ENCODE measurements around the gene PCDHGC4.
A peak's percentile ranks its signal among the peaks of the same experiment; 100 is the strongest.

PCDHGC4 gene

GRCh38 chr5:141522301-141522700 is 37.5 kb downstream of the PCDHGC4 start:
- no peak overlapping the region for H3K4me3 ChIP-seq (ENCODE audit: low read depth, low read length)
- TF ChIP-seq, protein P1, sequence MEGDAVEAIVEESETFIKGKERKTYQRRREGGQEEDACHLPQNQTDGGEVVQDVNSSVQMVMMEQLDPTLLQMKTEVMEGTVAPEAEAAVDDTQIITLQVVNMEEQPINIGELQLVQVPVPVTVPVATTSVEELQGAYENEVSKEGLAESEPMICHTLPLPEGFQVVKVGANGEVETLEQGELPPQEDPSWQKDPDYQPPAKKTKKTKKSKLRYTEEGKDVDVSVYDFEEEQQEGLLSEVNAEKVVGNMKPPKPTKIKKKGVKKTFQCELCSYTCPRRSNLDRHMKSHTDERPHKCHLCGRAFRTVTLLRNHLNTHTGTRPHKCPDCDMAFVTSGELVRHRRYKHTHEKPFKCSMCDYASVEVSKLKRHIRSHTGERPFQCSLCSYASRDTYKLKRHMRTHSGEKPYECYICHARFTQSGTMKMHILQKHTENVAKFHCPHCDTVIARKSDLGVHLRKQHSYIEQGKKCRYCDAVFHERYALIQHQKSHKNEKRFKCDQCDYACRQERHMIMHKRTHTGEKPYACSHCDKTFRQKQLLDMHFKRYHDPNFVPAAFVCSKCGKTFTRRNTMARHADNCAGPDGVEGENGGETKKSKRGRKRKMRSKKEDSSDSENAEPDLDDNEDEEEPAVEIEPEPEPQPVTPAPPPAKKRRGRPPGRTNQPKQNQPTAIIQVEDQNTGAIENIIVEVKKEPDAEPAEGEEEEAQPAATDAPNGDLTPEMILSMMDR (IDR thresholded peaks at IDR 0.05; ENCODE audit: borderline replicate concordance, insufficient read depth, low read depth, low read length) = no peak

DNA sequence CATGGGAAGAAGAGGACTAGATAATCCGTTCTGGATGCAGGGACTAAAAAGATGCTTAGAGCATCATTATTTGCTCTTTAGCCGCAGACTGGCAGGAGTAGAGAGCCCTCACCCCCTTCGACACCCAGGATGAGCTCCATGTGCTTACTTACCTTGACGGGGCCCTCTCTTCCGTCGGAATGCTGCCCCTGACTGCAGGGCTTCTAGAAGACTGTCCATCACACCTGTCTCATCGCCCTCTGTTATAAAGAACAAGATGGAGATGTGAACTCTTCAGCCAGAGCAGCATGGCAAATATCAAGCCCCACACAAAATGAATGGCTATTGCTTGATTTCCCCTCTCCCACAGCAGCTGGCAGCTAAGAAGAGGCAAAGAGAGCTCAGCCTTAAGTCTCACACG is 39.2 kb downstream of the PCDHGC4 start:
- no peak overlapping the region for H3K4me3 ChIP-seq (ENCODE audit: low read depth, low read length)
- TF ChIP-seq, protein P1 (IDR thresholded peaks at IDR 0.05; ENCODE audit: borderline replicate concordance, insufficient read depth, low read depth, low read length) = no peak

DNA sequence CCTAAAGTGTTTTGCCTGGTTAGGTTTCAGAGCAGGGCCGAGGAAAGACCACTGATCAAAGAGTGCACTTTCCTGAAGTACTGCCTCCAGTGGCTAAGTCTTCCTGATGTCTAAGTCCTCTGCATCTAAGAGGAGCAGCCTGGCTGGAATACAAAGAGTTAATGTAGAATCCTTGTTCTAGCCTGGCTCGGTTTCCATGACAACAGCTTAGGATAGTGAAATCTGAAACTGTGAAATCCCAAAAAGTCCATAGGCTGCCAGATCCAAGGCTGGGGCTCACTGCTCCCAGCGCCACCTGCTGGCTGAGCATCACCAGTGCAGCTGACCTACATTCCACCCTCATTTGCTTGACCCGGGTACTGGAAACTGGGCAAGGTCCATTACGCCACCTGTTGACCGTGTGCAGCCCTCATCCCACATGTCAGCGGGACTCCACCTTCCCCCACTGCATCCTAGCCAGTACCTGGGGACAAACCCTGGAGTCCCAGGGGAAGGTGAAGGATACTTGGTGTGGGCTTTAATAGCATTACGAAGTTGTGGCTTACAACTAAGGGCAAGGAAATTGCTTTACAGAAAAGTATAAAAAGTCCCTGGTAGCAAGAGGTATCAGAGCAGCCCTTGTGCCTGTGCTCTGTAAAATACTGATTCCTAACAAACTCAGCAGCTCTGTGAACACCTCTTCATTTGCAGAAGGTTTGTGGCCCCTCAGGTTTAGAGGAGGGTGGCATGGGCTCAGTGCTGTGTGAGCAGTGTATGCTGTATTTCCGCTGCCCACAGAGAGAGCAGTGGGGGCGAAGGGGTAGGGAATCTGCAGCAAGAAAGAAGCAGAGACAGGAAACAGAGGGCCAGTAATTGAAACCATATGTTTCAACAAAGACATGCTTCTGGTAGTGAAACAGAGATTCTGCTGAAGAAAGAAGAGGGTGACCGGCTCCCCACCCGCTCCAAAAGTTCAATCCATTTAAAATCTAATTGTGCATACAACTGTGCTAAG is 40.1 kb downstream of the PCDHGC4 start:
- TF ChIP-seq, protein P1 (IDR thresholded peaks at IDR 0.05; ENCODE audit: borderline replicate concordance, insufficient read depth, low read depth, low read length) = peak; percentile 99
- H3K4me3 ChIP-seq (ENCODE audit: low read depth, low read length) = no peak overlapping the region

GRCh38 chr5:141525653-141526052 is 40.8 kb downstream of the PCDHGC4 start:
- TF ChIP-seq, protein P1 (IDR thresholded peaks at IDR 0.05; ENCODE audit: borderline replicate concordance, insufficient read depth, low read depth, low read length) = no peak
- no peak overlapping the region for H3K4me3 ChIP-seq (ENCODE audit: low read depth, low read length)

DNA sequence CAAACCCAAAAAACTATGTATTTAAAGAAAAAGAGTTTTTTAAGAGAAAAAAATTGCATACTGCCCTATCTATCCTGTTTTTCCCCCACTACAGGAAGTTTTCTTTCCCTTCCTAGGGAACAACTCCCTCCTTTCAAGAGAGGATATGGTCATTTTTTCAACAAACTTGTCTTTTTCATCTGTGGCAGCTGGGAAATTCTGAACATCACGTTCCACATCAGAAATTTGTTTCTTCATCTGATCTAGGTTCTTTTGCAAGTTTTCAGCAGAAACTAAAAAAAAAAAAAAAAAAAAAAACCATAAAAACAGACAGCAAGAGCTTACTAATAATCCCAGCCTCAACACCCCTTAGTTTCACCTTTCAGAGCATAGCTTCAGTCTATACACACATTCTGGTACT is 42.6 kb downstream of the PCDHGC4 start:
- no peak overlapping the region for H3K4me3 ChIP-seq (ENCODE audit: low read depth, low read length)
- TF ChIP-seq, protein P1 (IDR thresholded peaks at IDR 0.05; ENCODE audit: borderline replicate concordance, insufficient read depth, low read depth, low read length) = no peak

- TF ChIP-seq, protein P1 (IDR thresholded peaks at IDR 0.05; ENCODE audit: borderline replicate concordance, insufficient read depth, low read depth, low read length) = no peak
Observed at GRCh38 chr5:141528291-141528984, 43.6 kb downstream of the PCDHGC4 start.

More at GRCh38 chr5:141528291-141528984, 43.6 kb downstream of the PCDHGC4 start:
- H3K4me3 ChIP-seq (ENCODE audit: low read depth, low read length) = no peak overlapping the region
